Gastrocnemius medialis (tissue), 4 donors: ENCODE results near the gene RUNX1.

Experiments used
- CTCF ChIP-seq, 5 experiments: fragments of 450-650 bp in 3 of 5; fragments of 200-600 bp in 2 of 5; sonication (generic) in 2 of 5; IDR thresholded peaks in 4 of 5; conservative IDR thresholded peaks in 1 of 5; 1 replicate in 4 of 5; 2 replicates in 1 of 5; pipeline ENCODE4 v1.5.1; 2016 to 2019; ENCODE audit warnings: antibody characterized with exemption in 5 of 5, mild to moderate bottlenecking in 3 of 5, moderate library complexity in 3 of 5
- POLR2A ChIP-seq, 2 donors: fragments of 450-650 bp; IDR thresholded peaks; one replicate each; pipeline ENCODE4 v1.6.1; 2017; ENCODE audit warnings: antibody characterized with exemption in 2 of 2, mild to moderate bottlenecking in 2 of 2, moderate library complexity in 2 of 2

- TF ChIP-seq CTCF (IDR thresholded peaks at IDR 0.05 in 4 of 5, conservative IDR thresholded peaks at IDR 0.05 in 1 of 5) (no peak), POLR2A (IDR thresholded peaks at IDR 0.05) (no peak)
These were observed 95.2 kb downstream of the RUNX1 start for GRCh38 chr21:34953950-34954349.
